Loucy (cell line): ENCODE data around the gene NDST4.

ENCODE experiments used
- CTCF ChIP-seq: fragments of 200-600 bp; sonication (generic); conservative IDR thresholded peaks from 2 replicates; pipeline ENCODE4 v1.5.1; 2014; ENCODE audit warnings: mild to moderate bottlenecking, antibody characterized with exemption, low read length
- EZH2phosphoT487 ChIP-seq: fragments of 200-600 bp; IDR thresholded peaks from 2 replicates; pipeline ENCODE4 v1.6.1; 2018; ENCODE audit warnings: antibody characterized with exemption, mild to moderate bottlenecking, moderate library complexity, borderline replicate concordance

GRCh38 chr4:114785570-114785969, 327.9 kb downstream of the NDST4 start:
- TF ChIP-seq CTCF (no peak), EZH2phosphoT487 (no peak)
